Left ventricle myocardium superior (tissue), 1 donor: ENCODE data around the gene AMER1. TPM values are rescaled to one million over a fixed set of nuclear protein-coding genes. Genes with fewer than 3 reads are reported as not detected.
"Not testable (repeated sequence)": the region's sequence is repeated elsewhere in the genome, so short reads cannot be mapped to it uniquely, and the experiment has no call there.

Experiments used
- ATAC-seq: fragments of 200-7000 bp; cut with Tn5 transposase; one replicate; pipeline ENCODE4 v1.9.1; 2020; ENCODE audit warnings: mild to moderate bottlenecking, moderate library complexity
- DNase-seq: peaks from one replicate; pipeline ENCODE4 v3.0.0-alpha.2; 2020
- intact Hi-C: fragments of 100-400 bp; cut with micrococcal nuclease; formaldehyde crosslinking; loops from one replicate; pipeline ENCODE4 v1.11.0; 2022
- long read RNA-seq: library from polyadenylated mRNA; unstranded; transcript quantifications from one replicate; pipeline ENCODE4 v2.0.0, GENCODE V29; 2021
- total RNA-seq: library from RNA; stranded (reverse); fragmentation: NEBNext Ultra II Directional; extraction: Animal tissue kit (Norgen Biotek cat#: 25700); gene quantifications from one replicate; pipeline ENCODE4 v1.2.1, GENCODE V29; 2021
- donor health status: DM: no; HTN: yes; CAD: no; lungs with severe emphysema.

AMER1 gene
- total RNA-seq = 4.4 TPM
- long read RNA-seq, partial matches to known transcripts = 0 of 1 reads
- long read RNA-seq, other reads (novel, unspliced or antisense) = 1 of 1 reads

DNA sequence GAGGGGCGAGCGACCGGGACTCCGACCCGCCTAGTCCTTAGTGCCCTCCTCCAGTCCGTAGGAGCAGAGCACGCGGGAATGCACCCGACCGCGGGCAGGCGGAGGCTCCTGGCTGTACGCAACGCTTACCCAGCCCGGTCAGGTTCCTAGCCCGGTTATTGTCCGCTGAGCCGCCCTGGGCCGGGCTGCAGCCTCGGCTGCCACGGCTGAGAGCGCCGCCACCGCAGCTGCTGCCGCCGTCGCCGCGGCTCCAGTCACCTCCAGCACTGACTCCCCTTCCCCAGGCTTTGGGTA, at the start of gene AMER1:
Gene AMER1 (minus strand): TSS at position 268 of the 294 bp plus-strand sequence. CDS start 12,422 bp downstream, outside the sequence.
- intact Hi-C loops = no loop called here
- DNase-seq (no peak), ATAC-seq (peak; percentile 59)

DNA sequence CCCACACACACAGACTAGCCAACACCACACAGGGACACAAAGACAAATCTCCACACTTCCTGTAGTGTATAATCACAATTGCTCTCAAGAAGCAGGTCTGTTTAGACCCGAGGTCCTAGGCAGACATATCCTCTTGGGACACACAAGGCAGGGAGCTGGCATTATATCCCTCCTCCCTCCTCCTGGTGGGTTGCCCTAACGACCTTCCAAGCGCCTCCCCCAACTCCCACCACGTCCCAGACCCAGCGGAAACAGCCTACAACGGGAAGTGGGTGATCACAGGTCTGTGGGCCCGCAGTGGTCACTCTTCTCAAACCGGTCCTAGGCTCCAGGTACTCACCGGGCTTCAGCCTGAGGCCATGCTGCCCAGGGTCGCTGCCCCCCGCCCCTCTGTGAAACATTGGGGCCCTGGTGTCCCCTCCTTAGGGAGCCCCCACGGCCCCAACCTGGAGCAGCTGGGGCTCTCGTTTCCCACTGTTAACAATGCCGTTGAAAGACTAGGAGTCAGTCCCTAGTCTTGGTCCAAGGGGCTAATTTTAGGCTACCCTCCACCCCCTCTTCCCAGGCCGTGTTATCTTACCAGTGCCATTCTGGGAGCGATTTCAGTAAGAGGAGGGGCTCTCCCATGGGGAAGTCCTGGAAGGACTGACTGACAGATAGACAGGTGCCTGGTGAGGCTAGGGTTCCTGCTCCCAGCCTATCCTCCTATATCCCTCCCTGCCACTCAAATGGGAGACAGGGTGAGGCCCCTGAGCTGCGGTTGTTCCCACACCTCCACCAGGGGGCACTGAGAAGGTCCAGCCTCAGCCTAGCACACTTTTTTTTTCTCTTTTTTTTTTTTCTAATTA, 24.8 kb upstream of the AMER1 start, which contains the start of gene ASB12:
Gene ASB12 (minus strand): TSS at position 485 of the 848 bp plus-strand sequence. CDS start 4,957 bp downstream, outside the sequence.
- intact Hi-C loops = no loop called here
- DNase-seq (no peak), ATAC-seq (peak; percentile 99)

DNA sequence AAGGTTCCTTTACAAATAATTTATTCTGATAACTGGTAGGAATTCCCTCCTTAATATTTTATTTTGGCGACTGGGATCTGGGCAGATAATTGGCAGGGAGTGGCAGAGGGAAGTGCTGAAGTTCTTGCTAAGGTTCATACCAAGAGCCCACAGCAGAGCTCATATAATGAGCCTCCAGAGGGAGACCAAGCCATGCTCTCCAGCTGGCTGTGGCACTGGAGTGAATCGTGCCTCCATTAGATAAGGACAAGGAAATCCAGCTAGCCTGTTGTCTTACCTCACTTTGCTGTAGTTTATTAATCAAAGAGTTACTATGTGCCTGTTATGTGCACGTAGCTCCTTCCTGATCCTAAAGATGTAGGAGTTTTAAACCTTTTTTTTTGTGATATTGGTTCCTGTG, 23.6 kb upstream of the AMER1 start:
- intact Hi-C loops = no loop called here
- DNase-seq = no peak
- peak; percentile 63 for ATAC-seq

DNA sequence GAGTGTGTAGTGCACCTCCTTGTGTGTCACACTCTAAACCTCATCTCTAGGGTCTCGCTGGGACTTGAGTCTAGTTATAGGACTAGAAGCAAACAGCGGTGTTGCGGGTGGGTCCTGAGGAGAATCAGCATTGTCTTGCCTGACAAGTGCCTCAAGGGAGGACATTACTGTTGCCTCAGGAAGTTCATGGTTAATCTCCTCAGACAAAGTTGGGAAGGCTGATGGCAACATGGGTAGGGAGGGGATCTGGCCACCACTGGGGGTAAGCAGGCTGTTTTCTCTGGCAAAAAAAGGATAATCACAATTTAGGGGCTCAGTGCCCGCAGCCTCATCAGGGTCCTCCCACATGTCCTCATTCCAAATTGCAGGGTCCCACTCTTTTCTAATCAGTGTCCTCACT, 12.5 kb upstream of the AMER1 start:
- ATAC-seq (no peak), DNase-seq (no peak)
- intact Hi-C loops = no loop called here

DNA sequence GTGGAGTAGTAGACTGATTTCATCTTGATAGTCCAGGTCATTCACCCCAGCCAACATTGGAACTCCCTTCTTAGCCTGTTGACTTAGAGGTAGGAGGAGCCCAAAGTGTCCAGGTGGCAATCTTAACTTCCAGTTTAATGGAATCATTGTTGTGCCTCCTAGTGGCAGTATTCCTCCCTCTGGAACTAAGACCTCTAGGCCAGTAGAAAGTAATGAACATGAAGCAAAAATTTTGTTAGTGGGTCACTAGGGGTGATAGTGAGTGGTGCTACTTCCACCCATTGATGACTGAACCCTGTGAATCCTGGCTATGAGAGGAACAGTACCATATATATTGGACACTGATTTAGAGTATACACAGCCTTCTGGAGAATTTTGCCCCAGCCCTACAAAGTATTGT, 8.5 kb upstream of the AMER1 start:
- ATAC-seq, DNase-seq, intact Hi-C loops: not testable (repeated sequence)

DNA sequence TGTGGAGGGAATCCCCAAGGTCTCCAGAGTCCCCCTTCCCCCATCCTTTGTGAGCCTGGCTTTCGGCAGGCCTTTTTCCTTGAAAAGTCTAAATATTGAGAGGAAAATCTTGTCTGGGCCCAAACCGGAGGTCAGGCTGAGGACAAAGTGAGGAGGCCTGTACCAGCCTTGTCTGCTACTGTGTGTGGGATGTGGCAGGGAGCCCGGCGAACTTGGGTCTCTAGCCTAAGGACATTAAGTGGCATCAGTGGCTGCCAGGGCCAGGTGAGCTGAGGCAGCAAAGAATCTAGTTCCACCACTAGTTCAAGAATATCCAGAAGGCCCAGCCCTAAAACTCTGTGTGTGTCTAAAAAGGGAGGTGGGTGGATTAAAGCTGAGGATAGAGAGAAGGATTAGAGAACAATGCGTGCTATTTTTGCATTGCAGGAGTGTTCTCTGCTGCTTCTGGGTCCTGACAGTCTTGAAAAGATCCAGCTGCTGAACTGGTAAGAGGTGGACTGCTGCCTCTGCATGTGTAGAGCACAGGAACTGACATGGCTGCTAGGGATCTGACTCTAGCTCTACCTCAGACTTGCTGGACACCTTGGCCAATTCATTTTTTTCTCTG, 1.2 kb upstream of the AMER1 start:
- intact Hi-C loops = no loop called here
- ATAC-seq (peak; percentile 8), DNase-seq (peak; percentile 60)

DNA sequence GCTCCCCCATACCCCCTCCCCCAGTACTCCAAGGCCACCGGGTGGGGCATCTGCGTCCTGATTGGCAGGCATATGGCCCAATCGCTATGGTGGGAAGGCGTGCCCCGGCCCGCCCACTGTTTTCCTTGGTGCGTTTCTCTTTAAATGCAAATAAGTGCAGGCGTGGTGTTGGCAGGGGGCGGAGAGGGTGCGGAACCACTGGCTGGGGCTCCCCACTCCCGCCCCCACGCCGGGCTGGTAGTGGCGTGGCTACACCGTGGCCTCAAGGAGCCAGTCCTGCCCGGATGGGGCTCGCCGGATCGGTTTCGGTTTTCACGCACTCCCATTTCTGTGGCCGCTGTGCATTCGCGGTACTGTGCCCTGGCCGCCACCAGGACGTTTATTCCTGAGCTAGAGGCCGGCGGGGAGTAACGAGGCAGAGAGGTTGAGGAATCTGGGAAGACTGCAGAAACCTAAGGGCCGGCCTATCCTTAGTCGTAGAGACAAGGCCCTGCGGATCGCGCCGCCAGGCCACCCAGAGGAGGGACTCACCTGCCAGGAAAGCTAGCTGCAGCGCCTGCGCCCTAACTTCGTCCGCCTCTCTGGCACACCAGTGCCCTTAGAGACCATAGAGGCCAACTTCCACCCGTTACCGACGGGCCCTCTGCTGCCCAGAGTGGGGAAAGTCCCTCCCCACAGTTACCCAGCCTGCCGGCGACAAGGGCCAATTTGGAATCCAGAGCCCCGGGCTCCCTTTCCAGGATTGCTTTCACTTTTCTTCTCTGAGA, 410 bp upstream of the AMER1 start:
- ATAC-seq = peak; percentile 92
- DNase-seq = peak; percentile 94
- intact Hi-C loops = no loop called here

DNA sequence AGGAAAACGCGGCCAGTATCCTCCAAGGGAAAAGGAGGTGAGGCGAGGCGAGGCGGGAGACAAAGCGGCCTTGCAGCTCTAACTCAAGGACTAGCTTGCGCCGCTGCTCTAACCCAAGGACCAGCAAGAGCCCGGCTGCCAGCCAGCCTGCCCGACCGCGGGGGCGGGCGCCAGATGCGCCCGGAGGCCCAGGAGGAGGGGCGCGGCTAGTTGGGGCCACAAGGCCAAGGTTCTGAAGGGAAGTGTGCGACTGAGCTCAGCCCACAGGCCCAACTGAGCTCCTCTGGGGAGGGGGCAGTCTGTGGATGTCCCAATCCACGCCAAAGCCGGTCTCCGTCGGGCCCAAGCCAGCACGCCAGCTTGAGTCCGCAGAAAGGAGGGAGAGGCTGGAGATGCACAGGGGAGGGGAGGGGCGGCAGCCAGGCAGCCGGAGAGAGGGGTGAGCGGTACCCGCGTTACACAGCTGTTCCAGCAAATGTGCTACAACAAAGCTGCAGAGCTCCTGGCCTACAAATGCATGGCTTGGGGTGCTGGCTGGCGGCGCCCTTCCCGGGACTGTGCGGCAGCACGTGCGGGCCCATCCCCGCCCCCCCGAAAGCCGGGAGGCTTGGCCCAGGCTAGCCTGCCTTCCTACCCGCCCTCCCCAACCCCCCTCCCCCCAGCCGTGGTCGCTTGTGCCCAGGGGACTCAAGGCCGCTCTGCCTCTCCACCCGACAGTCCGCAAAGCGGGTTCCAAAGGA, 637 bp downstream of the AMER1 start:
- peak; percentile 60 for DNase-seq
- intact Hi-C loops = no loop called here
- ATAC-seq = peak; percentile 27

DNA sequence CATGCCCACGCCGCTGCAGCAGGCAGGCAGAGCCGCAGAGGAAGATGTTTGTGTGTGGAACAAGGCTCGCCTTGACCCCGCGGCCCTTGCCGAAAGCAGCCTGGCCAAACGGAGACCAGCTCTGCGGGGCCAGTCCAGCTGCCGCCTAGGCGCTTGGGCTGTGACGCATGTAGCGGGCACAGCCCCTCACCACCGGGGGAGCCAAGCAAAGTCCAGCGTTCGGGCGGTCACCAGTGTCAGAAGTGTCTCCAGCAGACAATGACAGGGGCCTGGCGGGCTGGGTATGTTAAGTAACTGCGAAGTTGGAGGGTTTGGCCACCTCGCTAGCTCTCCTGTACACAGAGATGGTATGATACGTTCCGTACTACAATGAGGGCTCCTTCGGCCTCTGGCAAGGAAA, 1.3 kb downstream of the AMER1 start:
- intact Hi-C loops = no loop called here
- ATAC-seq (peak; percentile 7), DNase-seq (peak; percentile 44)

DNA sequence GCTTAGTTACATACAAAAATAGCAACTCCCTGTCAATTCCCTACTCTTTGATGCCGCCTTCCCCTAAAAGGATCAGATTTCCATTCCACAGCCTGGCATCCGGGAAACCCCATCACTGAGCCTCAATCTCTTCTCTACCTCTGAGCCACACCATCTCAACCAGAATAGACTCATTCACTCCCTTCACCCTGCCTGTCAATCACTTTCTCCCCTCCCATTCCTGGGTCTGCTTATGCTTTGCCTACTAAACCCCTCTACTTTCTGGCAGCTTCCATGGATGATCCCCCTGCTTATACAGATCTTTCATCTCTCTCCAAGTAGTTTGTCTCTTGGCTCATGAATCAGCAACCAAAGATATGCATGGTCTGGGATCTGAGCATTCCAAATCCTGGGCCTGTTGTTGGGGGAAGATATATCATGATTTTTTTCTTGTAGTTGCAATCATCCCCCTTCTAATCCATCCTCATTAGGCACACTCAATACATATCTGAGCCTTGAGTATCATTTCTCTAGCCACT, 2.6 kb downstream of the AMER1 start:
- DNase-seq = no peak
- intact Hi-C loops = no loop called here
- ATAC-seq = no peak

DNA sequence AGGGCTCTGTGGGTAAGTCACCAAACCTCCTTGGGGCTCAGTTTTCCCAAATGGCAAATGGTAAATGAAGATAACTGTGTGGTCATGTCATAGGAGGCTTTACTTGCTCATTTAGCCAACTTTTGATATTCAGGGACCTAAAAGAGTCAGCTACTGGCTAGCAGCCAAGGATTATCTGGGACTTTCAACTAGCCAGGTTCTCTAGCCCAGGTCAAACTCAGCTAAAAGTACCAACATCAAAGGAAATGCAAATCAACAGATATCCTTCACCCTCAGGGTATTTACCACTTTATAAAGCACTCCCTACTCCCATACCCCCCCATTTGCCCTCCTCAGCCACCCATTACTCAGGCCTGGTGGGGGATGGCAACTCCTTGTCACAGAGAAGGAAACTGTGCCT, 7.5 kb downstream of the AMER1 start:
- ATAC-seq (no peak), DNase-seq (no peak)
- intact Hi-C loops = no loop called here

DNA sequence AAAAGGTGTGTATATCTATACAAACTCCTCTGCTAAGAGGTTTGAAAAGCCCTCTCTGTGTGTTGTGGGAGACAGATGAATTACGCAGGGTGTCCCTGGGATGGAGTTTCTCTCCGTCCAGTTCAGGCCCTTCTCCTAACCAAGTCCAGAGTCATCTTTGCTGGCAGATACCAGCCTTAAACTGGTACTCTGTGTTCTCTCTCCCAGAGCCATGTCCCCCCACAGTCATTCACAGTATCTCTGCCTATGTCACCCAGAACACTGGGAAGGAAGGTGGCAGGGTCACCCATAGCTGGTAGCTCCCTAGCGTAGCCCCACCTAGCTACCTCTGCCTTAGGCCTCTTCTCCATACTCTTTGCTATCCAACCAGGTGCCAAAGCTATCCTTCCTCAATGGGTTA, 8.9 kb downstream of the AMER1 start:
- intact Hi-C loops = no loop called here
- DNase-seq (no peak), ATAC-seq (peak; percentile 44)

DNA sequence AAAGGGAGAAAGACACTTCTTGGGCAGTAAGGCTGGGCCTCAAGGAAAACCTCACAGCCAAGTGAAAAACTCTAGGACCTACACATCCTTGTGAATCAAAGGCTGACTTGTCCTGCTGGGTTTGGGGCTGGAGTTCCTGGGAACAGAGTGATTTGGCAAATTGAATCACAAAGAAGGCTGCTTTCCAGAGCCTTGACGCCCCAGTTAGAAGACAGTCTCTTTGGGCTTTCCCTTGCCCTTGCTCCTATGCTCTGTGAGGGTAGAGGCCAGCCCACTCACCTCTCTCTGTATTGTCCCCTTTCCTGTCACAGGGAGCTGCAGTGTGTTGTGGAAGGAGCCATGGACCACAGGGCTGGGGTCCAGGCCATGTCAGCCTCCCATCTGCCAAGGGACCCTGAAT, 9.6 kb downstream of the AMER1 start:
- intact Hi-C loops = no loop called here
- no peak for ATAC-seq
- no peak for DNase-seq

DNA sequence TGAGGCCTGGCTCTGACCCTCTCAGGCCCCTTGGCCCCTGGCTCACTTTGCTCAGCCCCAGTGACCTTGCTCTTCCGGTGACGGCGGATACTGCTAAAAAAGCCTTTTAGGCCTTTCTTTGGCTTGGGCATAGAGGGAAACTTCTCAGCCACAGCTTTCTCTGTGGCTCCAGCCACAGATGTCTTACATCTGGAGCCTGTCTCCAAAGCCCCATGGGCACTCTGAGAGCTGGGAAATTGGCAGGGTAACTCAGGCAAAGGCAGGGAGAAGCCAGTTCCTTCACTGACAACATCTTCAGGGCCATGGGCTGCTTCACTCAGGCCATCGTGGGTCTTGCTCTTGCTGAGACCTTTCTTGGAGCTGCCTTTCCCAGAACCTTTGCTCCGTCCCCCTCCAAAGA, 12.8 kb downstream of the AMER1 start:
- peak; percentile 82 for ATAC-seq
- peak; percentile 38 for DNase-seq
- intact Hi-C loops = no loop called here

DNA sequence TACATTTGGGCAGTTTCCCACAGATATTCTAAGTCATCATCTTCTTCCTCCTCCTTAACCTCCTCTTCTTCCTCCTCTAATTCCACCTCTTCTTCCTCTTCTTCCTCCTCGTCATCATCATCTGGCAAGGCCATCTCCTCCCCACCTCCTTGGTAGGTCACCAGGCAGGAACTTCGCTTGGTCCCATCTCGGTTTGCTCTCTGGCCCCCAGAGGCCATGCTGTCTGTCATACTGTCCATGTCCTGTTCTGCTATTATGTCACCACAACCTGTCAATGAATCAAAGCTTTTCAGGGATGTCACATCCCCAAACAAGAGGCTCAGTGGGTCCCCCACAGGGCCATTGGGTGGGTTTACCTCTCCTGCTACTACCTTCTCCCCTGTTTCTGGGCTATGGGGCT, 13.5 kb downstream of the AMER1 start:
- intact Hi-C loops = no loop called here
- ATAC-seq (no peak), DNase-seq (no peak)

DNA sequence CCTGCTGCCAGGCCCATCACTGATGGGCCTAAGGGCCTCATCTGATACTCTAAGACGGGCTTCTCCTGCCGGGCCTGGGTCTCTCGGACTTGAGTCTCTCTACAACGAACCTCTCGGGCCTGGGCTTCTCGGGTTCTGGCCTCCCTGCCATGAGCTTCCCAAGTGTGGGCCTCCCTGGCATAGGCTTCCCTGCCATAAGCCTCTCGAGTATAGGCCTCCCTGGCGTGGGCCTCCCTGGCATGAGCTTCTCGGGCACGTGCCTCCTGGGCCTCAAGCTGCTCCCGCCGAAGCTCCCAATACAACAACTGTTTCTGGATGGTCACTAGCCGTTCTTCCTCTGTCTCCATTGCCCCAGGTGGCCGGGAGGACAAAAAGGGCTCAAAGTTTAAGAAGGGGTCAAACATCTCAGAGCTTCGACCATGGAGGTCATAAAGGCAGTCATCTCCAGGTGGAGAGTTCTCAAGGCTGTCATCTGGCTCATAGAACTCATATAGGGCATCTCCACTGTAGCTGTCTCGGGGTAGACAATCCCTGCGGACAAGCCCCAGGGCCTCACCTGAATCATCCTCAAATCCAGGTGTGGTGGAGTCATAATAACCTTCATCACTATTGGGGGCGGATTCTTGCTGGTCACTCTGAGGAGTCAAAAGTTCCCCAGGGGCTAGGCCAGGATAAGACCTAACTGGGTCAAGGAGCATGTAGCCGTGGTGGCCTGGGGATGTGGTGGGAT, 14.1 kb downstream of the AMER1 start:
- ATAC-seq = no peak
- intact Hi-C loops = no loop called here
- no peak for DNase-seq

DNA sequence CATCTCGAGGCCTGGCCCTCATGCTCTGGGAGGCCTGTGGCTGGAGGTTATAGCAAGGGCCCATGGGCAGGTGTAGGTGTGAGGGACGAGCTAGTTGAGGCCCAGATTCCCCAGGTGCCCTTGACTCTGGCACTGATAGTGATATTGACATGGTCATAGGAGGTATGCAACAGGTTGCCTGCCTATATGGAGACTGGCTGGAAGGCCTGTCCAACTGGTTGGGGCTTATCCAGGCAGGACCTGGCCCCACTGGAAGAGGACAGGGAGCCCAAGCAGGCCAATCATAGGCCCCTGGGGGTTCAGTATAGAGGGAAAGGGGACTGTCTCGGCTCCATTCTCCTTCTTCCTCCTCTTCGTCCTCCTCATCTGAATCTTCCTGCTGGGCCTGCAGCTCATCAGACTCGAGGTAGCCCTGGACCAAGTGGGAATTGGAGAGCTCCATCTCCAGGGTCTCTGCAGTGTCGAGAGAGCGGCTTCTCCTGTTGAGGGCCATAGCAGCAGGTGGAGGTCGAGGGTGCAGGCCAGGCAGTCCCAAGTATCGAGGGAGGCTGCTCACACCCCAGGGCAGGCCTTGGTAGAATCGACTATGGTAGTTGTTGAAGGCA, 15.3 kb downstream of the AMER1 start:
- intact Hi-C loops = no loop called here
- DNase-seq (no peak), ATAC-seq (no peak)

DNA sequence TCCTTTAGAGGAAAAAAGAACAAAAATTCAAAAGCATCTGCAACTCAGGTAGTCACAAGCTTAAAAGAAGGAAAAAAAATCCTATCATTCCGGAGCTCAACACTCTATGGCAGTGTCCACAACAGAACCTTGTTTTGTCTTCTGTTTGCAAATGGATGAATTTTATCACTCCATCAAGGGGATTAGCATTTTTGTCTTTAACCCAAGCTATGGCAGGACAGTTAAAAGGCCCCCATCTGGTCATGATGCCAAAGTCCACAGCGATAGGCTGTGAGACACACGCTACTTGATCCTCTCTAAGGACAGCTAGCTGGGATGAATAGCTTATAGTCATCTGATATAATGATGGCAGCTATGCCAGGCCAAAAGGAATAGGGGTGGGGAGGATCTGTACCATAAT, 16.6 kb downstream of the AMER1 start:
- ATAC-seq (no peak), DNase-seq (no peak)
- intact Hi-C loops = no loop called here
